ENCODE measurements around the gene MLC1. TPM values are rescaled to one million over a fixed set of nuclear protein-coding genes. Genes with fewer than 3 reads are reported as not detected.

Gene MLC1
- total and polyA plus RNA-seq, 7 donors: under 0.01 TPM; not detected in 6

GRCh38 chr22:50063589-50064393 lies 21.4 kb downstream of the MLC1 start:
- DNase-seq: no peak
- no peak for TF ChIP-seq CTCF (IDR thresholded peaks at IDR 0.05)
- Histone ChIP-seq H3K4me1 (peaks cover under 1% of the 10 kb centered on the region), H3K27ac (no peak overlapping the region), H3K4me3 (no peak overlapping the region), H3K36me3 (ENCODE audit: insufficient read depth in 1 of 2, low read depth in 1 of 2) (no peaks in the 10 kb centered on the region), H3K9me3 (no peaks in the 10 kb centered on the region), H3K27me3 (ENCODE audit: insufficient read depth in 3 of 3, low read length in 2 of 3) (peaks cover 0 to 45% (median 27%) of the 10 kb centered on the region in 3 donors)
- ATAC-seq: no peak
- intact Hi-C loops (cut with DNase I): no loop called here
- WGBS, 3 donors: 71 to 81% (median 77%) methylated on average over 23 of the region's 23 CpGs

GRCh38 chr22:50062509-50063135 lies 22.6 kb downstream of the MLC1 start:
- no peak for ATAC-seq
- no peak overlapping the region for H3K4me3 ChIP-seq
- intact Hi-C loops (cut with DNase I): no loop called here
- no peak for DNase-seq
- H3K27ac ChIP-seq: no peak overlapping the region
- H3K4me1 ChIP-seq: peaks cover 3% of the 10 kb centered on the region
- TF ChIP-seq CTCF (IDR thresholded peaks at IDR 0.05): no peak
- 85 to 89% (median 88%) methylated on average over 17 to 19 of the region's 19 CpGs for WGBS, 3 donors
- no peaks in the 10 kb centered on the region for H3K9me3 ChIP-seq
- no peaks in the 10 kb centered on the region for H3K36me3 ChIP-seq (ENCODE audit: insufficient read depth in 1 of 2, low read depth in 1 of 2)
- H3K27me3 ChIP-seq (ENCODE audit: insufficient read depth in 3 of 3, low read length in 2 of 3): peaks cover 0 to 52% (median 33%) of the 10 kb centered on the region in 3 donors

GRCh38 chr22:50061824-50062355 lies 23.3 kb downstream of the MLC1 start:
- TF ChIP-seq CTCF (IDR thresholded peaks at IDR 0.05): no peak
- DNase-seq (no peak), ATAC-seq (no peak)
- Histone ChIP-seq H3K4me1 (peaks cover 3% of the 10 kb centered on the region), H3K27ac (no peak overlapping the region), H3K36me3 (ENCODE audit: insufficient read depth in 1 of 2, low read depth in 1 of 2) (no peaks in the 10 kb centered on the region), H3K4me3 (no peak overlapping the region), H3K9me3 (no peaks in the 10 kb centered on the region), H3K27me3 (ENCODE audit: insufficient read depth in 3 of 3, low read length in 2 of 3) (peaks cover 0 to 52% (median 36%) of the 10 kb centered on the region in 3 donors)
- WGBS, 3 donors: 66 to 71% (median 71%) methylated on average over 16 to 17 of the region's 17 CpGs
- intact Hi-C loops (cut with DNase I): no loop called here

- Histone ChIP-seq H3K27ac (no peak overlapping the region), H3K27me3 (ENCODE audit: insufficient read depth in 3 of 3, low read length in 2 of 3) (peaks cover 0 to 47% (median 42%) of the 10 kb centered on the region in 3 donors), H3K9me3 (no peaks in the 10 kb centered on the region), H3K4me1 (peaks cover 3% of the 10 kb centered on the region), H3K36me3 (ENCODE audit: insufficient read depth in 1 of 2, low read depth in 1 of 2) (no peaks in the 10 kb centered on the region), H3K4me3 (no peak overlapping the region)
- 68 to 70% (median 69%) methylated on average over 27 of the region's 27 CpGs for WGBS, 3 donors
- DNase-seq: no peak
- intact Hi-C loops (cut with DNase I): no loop called here
- no peak for ATAC-seq
- no peak for TF ChIP-seq CTCF (IDR thresholded peaks at IDR 0.05)
Observed at GRCh38 chr22:50061141-50061823, 23.9 kb downstream of the MLC1 start.

Measured in psoas muscle (tissue), 8 donors.